NCI-H1930 (cell line): ENCODE results near the gene OBP2B.
A peak's percentile ranks its signal among the peaks of the same experiment; 100 is the strongest.
"Not testable (repeated sequence)": the region's sequence is repeated elsewhere in the genome, so short reads cannot be mapped to it uniquely, and the experiment has no call there.

Source experiments
- DNase-seq, 2 experiments: peaks; one replicate each; lab custom pipeline; 2025; lab: John Stamatoyannopoulos, UW

OBP2B gene

DNA sequence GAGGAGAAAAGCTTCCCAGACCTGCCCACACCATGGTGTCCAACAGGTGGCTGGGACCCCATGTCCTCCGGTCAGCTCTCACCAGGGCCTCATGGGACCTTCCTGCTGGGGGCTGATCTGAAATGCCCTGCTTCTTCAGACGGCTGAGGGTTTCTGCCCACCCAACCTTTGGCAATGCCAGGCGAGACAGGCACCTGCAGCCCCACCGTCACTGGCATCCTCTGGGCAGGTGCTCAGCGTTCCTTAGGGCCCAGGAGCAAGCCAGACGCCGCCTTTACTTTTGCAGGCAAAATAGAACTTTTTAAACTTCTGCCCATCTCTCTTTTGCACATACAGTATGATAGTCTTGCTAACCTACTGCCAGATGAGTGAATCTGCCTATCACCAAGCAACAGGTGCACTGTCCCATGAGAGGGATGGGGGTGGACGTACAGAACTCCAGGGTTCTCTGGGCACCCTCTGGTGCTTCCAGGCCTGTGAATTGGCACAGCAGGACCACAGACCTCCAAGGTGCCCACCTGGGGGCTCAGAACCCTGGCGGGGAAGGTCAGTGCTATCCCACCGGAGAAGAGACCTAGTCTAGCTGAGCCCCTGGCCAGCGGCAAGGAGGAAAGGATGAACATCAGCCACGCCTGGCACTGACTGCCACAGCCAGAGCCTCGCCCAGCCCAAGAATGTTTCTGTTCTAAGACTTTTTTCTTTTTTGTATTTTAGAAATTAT, 7.5 kb downstream of the OBP2B start:
- no peak for DNase-seq

DNA sequence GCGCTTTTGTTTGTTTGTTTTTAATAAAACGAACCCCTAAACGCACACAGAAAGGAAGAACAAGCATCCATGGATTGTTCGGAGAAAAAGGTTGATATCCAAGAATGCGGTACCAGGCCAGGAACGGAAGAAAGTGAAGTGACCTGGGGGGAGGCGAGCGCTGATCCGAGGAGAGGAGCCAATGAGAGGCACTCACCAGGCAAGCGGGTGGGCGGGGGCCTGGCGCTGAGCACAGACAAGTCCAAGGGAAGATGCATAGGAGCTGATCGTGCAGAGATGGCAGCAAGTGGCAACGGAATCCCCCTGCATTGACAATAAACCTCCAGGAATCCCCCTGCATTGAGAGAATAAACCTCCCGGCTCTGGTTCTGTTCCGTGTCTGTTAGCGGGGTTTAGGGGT, 8.4 kb downstream of the OBP2B start:
- no peak for DNase-seq

DNA sequence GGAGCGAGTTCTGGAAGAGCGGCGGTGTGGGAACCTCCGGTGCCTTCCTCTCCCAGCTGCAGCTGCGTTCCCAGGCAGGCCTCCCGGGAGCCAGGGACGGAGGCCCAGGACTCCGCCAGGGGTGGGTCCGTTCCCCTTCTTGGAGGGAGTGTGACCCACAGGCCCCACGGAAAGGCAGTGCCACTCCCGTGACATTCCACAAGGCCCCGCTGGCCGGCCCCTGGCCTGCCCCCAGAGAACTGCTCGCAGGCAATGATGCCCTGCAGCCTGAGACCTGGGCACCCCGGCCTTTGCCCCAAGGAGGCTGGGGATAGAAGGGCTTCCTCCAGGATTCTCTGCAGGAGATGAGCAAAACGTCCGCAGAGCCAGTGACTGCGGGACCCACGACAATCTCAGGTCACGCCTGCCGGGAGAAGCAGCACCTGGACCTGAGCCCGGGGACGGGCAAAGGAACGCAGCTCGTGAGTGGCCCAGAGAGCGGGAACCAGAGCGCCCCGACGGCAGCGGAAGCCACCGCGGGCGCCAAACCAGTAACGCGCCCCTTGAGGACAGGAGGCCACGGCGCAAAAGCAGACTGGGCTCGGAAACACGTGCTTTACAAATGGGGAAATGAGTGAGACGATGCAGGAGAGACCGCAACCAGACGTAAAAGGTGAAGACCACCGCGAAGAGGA, 9.3 kb downstream of the OBP2B start:
- peak; percentile 75 to 80 for DNase-seq

DNA sequence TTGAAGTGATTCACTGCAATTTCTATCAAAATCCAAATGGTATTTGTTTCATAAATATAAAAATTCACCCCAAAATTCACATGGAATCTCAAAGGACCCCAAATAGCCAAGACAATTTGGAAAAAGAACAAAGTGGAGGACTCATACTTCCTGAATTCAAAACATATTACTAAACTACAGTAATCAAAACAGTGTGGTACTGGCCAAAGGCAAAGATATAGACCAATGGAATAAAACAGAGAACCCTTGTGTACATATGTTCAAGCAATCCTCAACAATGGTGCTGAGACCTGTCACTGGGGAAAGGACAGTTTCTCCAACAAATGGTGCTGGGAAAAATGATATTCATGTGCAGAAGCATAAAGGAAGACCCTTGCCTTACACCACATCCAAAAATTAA, 14.0 kb downstream of the OBP2B start:
- no peak for DNase-seq

DNA sequence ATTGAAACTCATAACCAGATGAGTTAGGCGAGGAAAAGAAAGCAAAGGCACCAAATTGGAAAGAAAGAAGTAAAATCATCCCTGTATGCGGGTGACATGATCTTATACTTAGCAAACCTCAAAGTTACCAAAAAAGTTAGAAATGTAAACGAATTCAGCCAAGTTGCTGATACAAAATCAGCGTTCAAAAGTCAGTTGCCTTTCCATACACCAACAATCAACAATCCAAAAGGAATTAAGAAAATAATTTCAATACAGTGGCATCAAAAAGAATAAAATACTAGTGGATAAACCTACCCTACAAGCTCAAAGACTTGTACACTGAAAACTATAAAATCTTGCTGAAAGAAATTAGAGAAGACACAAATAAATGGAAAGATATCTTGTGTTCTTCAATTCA, 14.5 kb downstream of the OBP2B start:
- DNase-seq, result no peak

DNA sequence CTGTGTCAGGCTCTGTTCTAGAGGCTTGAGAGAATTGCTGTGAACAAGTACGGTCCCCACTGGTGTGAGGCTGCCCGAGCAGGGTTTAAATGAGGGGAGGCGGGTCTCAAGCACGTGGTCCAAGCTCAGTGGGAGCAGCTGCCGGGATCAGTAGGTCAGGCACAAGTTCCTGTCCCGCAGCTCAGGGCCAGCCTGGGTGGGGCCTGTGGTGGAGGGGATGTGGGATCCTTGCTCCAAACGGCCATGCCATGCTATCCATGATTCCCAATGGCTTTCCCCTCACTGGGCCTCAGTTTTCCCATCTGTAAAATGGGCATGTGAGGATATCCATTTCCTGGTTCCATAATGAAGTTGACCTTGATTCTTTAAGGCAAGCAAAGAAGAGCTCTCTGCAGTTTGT, 17.1 kb downstream of the OBP2B start:
- DNase-seq, result no peak

DNA sequence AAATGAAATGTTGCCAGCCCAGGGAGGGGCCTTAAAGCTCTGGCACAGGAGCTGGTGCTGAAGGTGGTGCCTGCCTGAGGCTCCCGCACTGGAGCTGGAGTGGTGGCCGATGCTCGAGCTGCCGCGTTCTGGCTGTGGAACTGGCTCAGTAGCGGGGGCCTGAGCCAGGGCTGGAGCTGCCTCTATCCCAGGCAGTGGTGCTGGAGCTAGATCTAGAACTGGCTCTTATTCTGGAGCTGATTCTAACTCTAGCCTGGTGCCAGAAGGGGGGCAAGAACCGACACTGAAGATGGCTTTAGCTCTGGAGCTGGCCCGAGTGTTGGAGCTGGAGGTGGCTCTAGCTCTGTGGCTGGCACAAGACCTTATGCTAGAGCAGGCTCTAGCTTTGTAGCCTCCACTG, 19.2 kb downstream of the OBP2B start:
- DNase-seq, result no peak

DNA sequence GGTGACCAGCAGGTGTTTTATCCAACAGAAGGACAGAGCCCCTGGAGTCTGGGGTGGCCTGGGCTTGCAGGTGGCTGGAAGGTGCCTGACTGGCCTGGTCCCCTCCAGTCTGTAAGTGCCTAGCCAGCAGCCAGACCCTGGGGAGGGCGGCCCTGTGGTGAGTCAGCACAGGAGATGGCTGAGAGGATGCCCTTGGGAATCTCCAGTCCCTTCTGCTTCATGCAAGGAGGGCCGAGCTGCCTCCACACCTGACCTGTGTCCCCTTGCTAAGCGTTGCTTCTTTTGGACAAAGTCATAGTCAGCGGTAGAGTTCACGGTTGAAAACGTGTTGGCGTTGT, 20.2 kb downstream of the OBP2B start:
- no peak for DNase-seq

DNA sequence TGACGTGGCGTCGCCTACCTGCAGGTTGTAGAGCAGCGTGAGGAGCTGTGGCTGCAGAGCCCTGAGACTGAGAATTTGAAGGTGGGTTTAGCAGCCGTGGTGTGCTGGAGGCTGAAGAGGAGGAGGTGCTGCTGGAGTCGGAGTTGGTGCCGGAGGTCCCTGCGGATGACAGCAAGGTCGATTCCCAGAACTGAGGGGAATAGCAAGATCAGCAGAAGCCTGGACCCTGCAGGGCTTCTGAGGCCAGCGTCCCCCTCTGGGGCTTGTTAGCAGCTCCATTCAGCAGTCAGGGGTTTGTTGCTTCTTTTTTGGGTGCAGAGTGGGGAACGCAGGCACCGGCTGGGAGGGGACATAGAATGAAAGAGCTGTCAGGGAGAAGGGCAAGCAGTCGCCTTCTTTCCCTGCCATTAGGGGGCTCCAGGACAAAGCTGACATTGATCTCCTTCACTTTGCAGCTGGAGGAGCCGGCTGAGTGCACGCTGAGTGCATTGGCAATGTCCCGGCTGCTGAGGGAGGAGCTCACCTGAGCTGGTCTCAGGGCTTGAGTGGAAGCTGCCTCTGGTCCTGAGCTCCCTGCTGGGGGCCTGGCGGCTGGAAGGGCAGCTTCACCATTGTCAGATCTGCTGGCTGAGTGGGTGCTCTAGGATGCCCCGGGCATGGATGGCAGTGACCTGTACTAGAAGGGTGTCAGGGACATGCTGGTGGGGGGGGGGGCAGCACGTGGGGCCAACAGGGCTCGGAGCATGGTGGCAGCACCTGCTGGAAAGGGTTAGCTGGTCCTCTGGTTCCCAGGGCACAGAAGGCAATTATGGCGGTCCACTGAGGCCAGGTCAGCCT, 20.8 kb downstream of the OBP2B start:
- DNase-seq, result peak in 1 of 2 experiments; percentile 12

DNA sequence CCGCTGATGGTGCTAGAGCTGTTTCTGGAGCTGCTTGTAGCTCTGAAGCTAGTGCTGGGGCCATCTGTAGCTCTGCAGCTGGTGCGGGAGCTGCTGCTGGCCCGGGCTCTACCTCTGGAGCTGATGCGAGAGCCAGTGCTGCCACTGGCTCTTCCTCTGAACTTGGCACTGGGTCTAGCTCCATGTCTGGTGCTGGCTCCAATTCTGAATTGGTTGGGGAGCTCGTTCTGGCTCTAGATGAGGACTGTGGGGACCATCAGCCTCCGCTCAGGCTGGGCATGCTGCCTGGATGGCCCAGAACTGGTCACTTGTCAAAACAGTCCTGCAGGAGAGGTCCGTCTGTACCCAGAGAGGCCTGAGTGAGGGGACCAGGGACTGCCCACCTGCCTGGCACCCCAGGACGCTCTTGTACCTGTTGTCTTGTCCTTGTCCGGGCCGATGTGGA, 21.5 kb downstream of the OBP2B start:
- DNase-seq, result no peak

DNA sequence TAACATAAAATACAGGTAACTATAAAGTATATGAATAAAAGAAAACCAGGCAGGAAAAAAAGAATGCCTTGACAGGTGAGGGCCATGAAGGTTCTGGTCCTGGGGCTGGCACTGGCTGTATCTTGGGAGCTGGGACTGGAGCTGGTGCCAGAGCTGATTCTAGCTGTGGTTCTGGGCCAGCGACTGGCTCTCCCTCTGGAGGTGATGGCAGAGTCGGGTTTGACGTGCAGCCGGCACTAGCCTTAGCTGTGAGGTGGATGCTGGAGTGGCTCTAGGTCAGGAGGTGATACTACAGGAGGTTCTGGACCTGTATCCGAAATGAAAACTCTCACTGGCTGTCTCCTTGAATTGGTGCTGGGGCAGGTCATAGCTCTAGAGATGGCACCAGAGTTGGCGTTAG, 22.3 kb downstream of the OBP2B start:
- DNase-seq, result no peak

DNA sequence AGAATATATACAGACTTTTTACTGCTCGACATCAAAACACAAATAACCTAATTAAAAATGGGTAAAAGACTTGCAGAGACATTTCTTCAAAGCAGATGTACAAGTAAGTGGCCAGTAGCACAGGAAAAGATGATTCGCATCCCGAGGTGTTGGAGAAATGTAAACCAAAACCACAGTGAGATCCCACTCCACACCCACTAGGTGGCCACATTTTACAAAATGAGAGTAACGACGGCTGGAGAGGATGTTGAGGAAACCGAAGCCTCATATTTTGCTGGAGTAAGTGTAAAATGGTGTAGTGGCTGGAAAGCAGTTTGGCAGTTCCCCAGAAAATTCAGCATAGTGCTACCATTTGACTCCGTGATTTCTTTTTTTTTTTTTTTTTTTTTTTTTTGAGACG, 24.1 kb downstream of the OBP2B start:
- DNase-seq, result peak; percentile 24 to 66

DNA sequence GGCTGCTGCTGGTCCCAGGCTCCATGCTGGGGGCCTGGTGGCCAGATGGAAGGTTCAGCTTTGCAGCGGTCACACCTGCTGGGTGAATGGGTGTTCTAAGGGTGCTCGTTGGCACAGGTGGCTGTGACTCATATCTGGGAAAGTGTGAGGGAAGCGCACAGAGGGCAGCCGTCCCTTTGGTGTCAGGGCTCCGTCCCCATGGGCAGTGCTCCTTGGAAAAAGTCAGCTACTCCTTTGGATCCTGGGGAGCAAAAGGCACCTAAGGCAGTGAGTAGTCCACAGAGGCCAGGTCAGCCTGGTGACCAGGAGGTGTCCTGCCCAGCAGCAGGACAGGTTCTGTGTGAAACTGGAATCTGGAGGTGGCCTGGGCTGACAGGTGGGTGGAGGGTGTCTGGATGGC, 26.9 kb downstream of the OBP2B start:
- no peak for DNase-seq

DNA sequence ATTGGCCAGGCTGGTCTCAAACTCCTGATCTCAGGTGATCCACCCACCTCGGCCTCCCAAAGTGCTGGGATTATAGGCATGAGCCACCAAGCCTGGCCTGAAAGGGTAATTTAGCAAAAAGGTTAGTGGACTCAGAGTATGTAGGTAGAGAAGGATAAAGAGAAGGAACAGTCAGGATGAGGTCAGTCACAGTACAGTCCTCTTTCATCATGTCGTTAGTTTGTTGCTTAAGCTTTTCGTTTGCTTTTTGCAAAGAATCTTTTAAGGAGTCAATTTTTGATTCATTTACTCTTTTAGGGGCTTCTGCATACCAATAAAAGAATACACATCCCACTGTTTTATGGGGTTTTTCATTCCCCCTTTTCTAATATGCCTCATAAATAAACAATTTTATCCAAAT, 27.5 kb downstream of the OBP2B start:
- DNase-seq, result no peak

DNA sequence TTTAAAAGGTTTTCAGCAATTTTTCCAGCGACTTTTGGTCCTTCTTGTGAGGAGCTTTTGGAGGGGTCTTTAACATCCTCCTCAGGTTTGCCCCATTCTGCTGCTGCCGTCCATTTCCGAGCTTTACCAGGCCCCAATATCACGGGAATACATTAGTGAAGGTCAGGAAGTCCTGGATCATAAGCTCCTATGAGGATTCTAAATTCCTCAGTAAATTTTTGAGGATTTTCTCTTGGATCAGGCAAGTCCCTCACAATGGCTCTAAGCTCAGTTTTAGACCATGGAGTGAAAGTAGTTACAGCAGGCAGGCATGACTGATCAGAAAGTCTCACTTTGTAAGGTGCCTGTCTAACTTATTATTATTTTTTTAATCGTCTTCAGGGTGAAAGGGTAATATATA, 28.1 kb downstream of the OBP2B start:
- no peak for DNase-seq

DNA sequence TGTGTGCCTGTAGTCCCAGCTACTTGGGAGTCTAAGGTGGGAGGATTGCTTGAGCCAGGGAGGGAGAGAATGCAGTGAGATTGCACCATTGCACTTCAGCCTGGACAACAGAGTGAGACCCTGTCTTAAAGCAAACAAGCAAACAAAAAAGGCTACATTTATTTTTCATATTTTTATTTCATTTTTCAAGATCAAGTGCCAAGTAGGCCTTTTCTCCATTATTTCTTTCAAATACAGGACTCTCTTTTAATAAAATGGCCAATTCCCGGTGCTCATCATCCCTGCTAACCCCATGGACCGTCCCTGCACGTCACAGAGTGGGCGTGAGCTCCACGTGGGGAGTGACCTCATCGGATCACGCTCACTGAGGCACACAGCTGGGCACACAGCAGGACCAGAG, 36.0 kb downstream of the OBP2B start:
- no peak for DNase-seq

DNA sequence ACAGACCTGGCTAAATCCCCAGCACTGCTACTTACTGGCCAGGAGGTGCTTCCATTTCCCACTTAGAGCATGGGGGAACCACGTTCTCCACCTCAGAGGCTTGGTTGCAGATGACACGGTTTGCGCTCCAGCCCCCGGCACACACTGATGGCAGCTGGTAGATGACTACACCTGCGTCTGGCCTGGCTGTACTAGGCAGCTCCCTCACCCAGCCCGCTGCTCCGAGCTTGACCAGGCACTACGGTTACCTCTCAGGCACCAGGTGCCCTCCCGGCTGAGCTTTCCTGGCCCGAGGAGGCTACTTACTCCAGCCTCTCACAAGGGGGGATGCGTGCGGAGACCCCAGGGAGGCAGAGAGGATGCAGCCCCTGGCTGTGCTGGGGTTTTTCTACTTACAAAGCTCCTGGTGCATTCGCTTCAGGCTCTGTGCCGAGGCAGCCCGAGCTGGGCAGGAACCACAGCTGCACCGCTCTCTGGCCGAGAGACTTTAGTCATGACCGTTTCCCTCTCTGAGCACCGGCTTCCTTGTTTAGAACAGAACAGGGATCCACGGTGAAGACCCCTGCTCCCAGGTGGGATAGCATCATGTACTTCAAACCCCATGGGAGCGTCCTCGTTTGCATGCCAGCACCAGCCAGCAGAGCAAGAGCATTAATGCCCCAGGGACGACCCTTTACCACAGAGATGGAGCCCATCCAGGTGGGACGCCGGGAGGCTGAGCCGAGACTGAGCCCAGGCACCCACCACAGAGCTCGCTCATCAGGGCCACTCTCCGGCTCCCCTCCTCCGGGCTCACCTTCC, 37.7 kb downstream of the OBP2B start:
- DNase-seq, result no peak

DNA sequence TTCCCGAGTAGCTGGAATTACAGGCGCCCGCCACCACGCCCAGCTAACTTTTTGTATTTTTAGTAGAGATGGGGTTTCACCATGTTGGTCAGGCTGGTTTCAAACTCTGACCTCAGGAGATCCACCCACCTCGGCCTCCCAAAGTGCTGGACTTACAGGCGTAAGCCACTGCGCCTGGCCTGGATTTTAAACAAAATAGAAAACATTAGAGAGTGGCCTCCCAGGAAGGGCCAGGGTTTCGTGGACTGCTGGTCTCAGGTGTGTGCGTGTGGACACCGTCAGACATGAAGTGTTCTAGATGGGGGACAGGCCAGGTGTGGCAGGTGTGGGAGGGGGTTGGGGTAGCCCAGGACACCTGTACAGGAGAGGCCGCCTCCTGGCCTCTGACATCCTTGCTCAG, 38.3 kb downstream of the OBP2B start:
- no peak for DNase-seq

DNA sequence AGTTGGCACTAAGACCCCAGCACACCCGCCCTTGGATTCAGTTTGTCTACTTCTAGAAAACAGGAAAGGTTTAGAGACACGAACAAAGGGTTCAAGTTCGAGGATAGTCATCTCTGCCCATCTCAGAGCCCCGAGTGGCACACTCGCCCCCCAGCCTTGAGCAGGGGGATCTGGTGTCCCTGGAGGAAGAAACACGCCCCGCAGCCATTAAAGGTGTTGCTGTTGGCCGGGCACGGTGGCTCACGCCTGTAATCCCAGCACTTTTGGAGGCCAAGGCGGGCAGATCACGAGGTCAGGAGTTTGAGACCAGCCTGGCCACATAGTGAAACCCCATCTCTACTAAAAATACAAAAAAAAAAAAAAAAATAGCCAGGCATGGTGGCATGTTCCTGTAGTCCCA, 39.4 kb downstream of the OBP2B start:
- DNase-seq, result not testable (repeated sequence)

DNA sequence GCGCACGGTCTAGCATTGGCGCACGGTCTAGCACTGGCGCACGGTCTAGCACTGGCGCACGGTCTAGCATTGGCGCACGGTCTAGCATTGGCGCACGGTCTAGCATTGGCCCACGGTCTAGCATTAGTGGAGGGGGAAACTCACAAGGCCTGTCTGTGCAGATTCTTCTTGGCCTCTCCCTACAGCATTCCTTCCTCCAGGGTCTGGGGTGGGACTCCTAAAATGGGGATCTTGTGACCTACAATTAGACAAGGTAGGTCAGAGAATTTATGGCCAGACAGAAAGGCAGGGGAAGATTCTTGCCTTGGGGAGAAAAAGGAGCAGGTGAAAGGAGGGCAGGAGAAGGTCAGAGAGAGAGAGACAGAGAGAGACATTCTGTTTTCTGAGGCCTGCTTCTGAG, 39.9 kb downstream of the OBP2B start:
- no peak for DNase-seq

DNA sequence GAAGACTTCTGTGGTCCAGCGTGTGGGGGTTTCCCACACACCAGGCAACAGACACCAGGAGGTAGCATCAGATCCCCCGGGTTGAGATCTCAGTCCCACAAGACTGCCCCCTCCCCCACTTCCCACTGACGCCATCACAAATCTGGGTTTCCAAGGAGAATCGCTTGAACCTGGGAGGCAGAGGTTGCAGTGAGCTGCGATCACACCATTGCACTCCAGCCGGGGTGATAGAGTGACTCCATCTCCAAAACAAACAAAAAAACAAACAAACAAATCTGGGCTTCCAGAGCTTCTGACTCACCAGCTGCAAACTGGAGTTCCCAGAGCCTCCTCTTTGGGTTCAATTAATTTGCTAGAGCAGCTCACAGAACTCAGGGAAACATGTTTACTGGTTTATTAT, 40.6 kb downstream of the OBP2B start:
- no peak for DNase-seq

DNA sequence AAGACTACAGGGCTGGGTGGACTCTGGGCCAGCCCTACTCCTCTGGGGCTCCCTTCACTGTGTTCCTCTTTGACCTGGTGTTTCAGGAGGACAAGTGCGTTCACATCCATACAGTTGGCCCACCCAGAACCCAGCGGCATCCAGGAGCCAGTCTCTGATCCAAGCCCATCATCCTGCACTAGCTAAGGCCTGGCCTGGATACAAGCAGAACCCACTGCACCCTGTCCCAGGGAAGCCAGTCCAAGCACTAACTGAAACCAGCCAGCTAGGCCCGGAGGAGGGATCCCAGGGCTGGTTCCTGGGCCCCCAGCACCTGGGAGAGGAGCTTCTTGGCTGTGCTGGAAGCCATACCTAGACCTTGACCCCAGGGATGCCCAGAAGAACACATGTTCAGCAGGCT, 41.3 kb downstream of the OBP2B start:
- no peak for DNase-seq
